Activated naive CD8-positive, alpha-beta T cell (primary cell): ENCODE results near the gene TEX22.
A peak's percentile ranks its signal among the peaks of the same experiment; 100 is the strongest.

ENCODE experiments used
- H3K27ac Mint-ChIP-seq: one replicate; pipeline ENCODE4 v1.8.0; 2021; ENCODE audit warnings: mixed read lengths
- H3K27me3 Mint-ChIP-seq: one replicate; pipeline ENCODE4 v1.8.0; 2021; ENCODE audit warnings: mixed read lengths
- H3K36me3 Mint-ChIP-seq: one replicate; pipeline ENCODE4 v1.8.0; 2021; ENCODE audit warnings: mixed read lengths
- H3K4me1 Mint-ChIP-seq: one replicate; pipeline ENCODE4 v1.8.0; 2021; ENCODE audit warnings: low read depth, mixed read lengths
- H3K4me3 Mint-ChIP-seq: one replicate; pipeline ENCODE4 v1.8.0; 2021; ENCODE audit warnings: mild to moderate bottlenecking, mixed read lengths
- H3K9me3 Mint-ChIP-seq: one replicate; pipeline ENCODE4 v1.8.0; 2021; ENCODE audit warnings: low read depth, mixed read lengths

Gene TEX22

GRCh38 chr14:105423488-105424195, 25.3 kb downstream of the TEX22 start:
- H3K36me3 Mint-ChIP-seq = peaks cover 8% of the 10 kb centered on the region
- peak overlapping the region; percentile 41 for H3K27ac Mint-ChIP-seq
- H3K27me3 Mint-ChIP-seq = no peaks in the 10 kb centered on the region
- H3K4me3 Mint-ChIP-seq = no peak overlapping the region
- peaks cover 23% of the 10 kb centered on the region for H3K4me1 Mint-ChIP-seq
- no peaks in the 10 kb centered on the region for H3K9me3 Mint-ChIP-seq

- Mint-ChIP-seq H3K4me1 (peaks cover 19% of the 10 kb centered on the region), H3K4me3 (no peak overlapping the region), H3K27ac (no peak overlapping the region), H3K36me3 (peaks cover 8% of the 10 kb centered on the region), H3K27me3 (no peaks in the 10 kb centered on the region), H3K9me3 (no peaks in the 10 kb centered on the region)
Measured at GRCh38 chr14:105424861-105425260, 26.5 kb downstream of the TEX22 start.

GRCh38 chr14:105425823-105426247, 27.5 kb downstream of the TEX22 start:
- Mint-ChIP-seq H3K27me3 (no peaks in the 10 kb centered on the region), H3K27ac (no peak overlapping the region), H3K36me3 (peaks cover 10% of the 10 kb centered on the region), H3K4me3 (no peak overlapping the region), H3K9me3 (no peaks in the 10 kb centered on the region), H3K4me1 (peaks cover 23% of the 10 kb centered on the region)

DNA sequence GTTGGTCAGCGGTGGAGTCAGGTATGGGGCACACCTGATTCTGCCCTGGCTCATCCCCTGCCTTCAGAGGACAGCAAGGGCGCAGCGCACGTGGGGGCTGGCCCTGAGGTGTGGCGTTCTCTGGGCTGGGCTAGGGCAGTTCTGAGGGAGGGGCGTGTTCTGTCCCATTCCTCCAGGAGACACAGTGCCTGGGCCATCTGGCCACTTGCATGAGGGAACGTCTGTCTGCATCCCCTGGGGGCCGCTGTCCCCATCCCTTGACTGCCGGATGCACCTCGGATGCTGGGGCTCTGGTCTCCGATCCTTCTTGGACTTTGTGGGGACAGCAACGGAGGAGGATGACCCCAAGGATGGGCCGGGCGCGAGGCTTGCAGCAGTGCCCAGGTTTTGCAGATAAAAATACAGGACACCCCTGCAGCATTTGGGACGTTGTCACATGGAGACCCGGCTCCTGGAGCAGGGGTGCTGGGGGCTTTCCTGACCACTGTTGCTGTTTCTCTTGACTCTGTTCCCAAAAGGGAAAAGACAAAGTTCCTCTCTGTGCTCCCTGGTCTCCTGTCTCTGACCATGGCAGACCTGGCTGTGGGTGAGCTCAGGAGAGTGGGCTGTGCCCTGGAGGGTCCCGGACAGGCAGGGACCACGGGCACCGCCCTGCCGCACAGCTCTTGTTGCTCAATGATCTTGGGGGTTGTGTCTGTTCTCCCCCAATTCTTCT, 28.2 kb downstream of the TEX22 start:
- no peaks in the 10 kb centered on the region for H3K27me3 Mint-ChIP-seq
- peaks cover 21% of the 10 kb centered on the region for H3K4me1 Mint-ChIP-seq
- H3K9me3 Mint-ChIP-seq = no peaks in the 10 kb centered on the region
- no peak overlapping the region for H3K27ac Mint-ChIP-seq
- H3K36me3 Mint-ChIP-seq = peaks cover 10% of the 10 kb centered on the region
- no peak overlapping the region for H3K4me3 Mint-ChIP-seq

- peak overlapping the region; percentile 54 for H3K27ac Mint-ChIP-seq
- peaks cover 10% of the 10 kb centered on the region for H3K36me3 Mint-ChIP-seq
- H3K9me3 Mint-ChIP-seq = no peaks in the 10 kb centered on the region
- H3K4me3 Mint-ChIP-seq = no peak overlapping the region
- peaks cover 15% of the 10 kb centered on the region for H3K4me1 Mint-ChIP-seq
- H3K27me3 Mint-ChIP-seq = no peaks in the 10 kb centered on the region
Measured at GRCh38 chr14:105427412-105427811, 29.1 kb downstream of the TEX22 start.

DNA sequence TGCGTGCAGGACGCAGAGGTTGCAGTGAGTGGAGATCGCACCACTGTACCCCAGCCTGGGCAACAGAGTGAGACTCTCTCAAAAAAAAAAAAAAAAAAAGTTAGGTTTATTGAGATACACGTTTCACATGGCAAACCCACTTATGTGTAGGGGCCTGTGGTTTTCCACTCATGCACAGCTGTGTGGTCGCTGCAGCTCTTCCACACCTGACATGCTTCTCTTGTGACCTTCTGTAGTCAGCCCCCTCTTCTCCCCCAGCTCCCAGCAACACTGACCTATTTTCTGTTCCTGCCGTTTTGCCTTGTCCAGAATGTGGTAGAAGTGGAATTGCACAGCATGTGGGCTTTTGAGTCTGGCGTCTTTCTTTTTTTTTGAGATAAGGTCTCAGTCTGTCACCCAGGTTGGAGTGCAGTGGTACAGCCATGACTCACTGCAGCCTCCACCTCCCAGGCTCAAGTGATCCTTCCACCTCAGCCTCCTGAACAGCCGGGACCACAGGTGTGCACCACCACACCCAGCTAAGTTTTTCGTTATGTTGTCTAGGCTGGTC, 29.7 kb downstream of the TEX22 start:
- no peaks in the 10 kb centered on the region for H3K27me3 Mint-ChIP-seq
- H3K36me3 Mint-ChIP-seq = peaks cover 10% of the 10 kb centered on the region
- no peak overlapping the region for H3K4me3 Mint-ChIP-seq
- H3K9me3 Mint-ChIP-seq = no peaks in the 10 kb centered on the region
- H3K27ac Mint-ChIP-seq = no peak overlapping the region
- peaks cover 13% of the 10 kb centered on the region for H3K4me1 Mint-ChIP-seq

- Mint-ChIP-seq H3K36me3 (peaks cover 10% of the 10 kb centered on the region), H3K27me3 (no peaks in the 10 kb centered on the region), H3K4me3 (no peak overlapping the region), H3K4me1 (peaks cover 15% of the 10 kb centered on the region), H3K27ac (no peak overlapping the region), H3K9me3 (no peaks in the 10 kb centered on the region)
Measured at GRCh38 chr14:105430042-105430441, 31.7 kb downstream of the TEX22 start.

DNA sequence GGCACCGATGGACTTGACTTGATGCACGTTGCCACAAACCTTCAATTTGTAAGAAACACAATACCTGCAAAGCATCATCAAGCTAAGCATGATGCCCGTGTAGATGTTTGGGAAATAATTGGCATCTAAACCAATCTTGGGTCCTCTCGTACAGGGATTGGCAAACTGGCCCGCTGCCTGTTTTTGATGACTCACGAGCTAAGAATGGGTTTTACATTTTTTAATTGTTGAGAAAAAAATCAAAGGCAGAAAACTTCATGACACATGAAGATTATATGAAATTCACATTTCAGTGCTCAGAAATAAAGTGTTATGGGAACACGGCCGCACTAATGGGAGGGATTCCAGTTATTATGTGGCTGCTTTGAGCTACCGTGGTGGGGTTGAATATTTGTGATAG, 32.2 kb downstream of the TEX22 start:
- peaks cover 10% of the 10 kb centered on the region for H3K36me3 Mint-ChIP-seq
- H3K27me3 Mint-ChIP-seq = no peaks in the 10 kb centered on the region
- H3K9me3 Mint-ChIP-seq = no peaks in the 10 kb centered on the region
- no peak overlapping the region for H3K4me3 Mint-ChIP-seq
- no peak overlapping the region for H3K27ac Mint-ChIP-seq
- peaks cover 17% of the 10 kb centered on the region for H3K4me1 Mint-ChIP-seq

DNA sequence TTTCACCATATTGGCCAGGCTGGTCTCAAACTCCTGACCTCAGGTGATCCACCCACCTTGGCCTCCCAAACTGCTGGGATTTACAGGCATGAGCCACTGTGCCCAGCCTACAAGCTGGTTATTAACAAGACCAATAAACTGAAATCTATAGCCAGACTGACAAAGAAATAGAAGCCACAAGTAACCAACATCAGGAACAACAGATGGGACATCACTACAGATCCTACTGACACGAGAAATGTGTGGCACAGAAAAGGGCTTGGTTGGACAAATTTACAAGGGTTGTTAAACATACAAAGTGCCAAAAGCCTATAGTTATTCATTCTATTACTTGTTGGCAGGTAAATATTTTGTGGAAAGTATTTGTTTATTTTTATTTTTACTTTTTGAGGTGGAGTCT, 32.9 kb downstream of the TEX22 start:
- Mint-ChIP-seq H3K4me3 (no peak overlapping the region), H3K9me3 (no peaks in the 10 kb centered on the region), H3K4me1 (peaks cover 20% of the 10 kb centered on the region), H3K27me3 (no peaks in the 10 kb centered on the region), H3K36me3 (peaks cover 10% of the 10 kb centered on the region), H3K27ac (no peak overlapping the region)

DNA sequence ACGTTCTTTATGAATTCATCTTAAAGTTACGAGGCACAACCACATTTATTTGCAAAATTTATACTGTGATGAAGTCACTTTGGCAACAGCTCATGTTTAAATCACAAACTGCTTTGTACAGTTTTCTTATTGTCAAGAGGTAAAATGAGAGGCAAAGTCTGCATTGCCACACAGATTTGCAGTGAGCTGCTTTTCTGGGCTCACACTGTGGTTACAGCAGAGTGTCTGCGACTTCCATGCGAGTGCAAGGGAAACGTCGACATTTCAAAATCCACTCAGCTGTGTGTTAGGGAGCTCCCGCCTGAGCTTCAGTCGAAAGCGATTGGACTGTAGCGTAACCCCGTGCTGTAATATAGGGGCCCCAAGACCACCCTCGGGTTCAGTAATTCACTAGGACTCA, 34.3 kb downstream of the TEX22 start:
- Mint-ChIP-seq H3K36me3 (peaks cover 2% of the 10 kb centered on the region), H3K9me3 (no peaks in the 10 kb centered on the region), H3K27ac (no peak overlapping the region), H3K4me3 (no peak overlapping the region), H3K4me1 (peaks cover 15% of the 10 kb centered on the region), H3K27me3 (no peaks in the 10 kb centered on the region)

- H3K4me3 Mint-ChIP-seq = no peak overlapping the region
- H3K36me3 Mint-ChIP-seq = peaks cover 2% of the 10 kb centered on the region
- no peak overlapping the region for H3K27ac Mint-ChIP-seq
- no peaks in the 10 kb centered on the region for H3K27me3 Mint-ChIP-seq
- H3K4me1 Mint-ChIP-seq = peaks cover 15% of the 10 kb centered on the region
- no peaks in the 10 kb centered on the region for H3K9me3 Mint-ChIP-seq
Measured at GRCh38 chr14:105433161-105433605, 34.8 kb downstream of the TEX22 start.

DNA sequence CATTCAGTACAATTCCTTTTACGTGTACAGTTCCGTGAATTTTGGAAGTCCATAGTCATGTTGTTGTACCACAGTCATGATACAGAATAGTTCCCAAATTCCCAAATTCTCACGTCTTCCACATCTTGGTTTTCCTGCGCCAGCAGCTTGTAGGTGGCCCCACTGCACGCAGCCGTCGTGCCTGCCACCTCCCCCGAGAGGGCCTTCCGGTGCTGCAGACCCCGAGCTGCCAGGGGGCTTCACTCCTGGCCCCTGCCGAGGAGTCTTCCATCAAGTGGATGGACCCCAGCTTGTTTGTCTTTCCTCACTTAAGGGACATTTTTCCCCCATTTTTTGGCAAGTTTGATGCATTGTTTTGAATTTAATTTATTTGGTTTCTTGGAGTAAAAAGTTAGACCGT, 38.1 kb downstream of the TEX22 start:
- Mint-ChIP-seq H3K4me3 (no peak overlapping the region), H3K9me3 (no peaks in the 10 kb centered on the region), H3K4me1 (peaks cover 13% of the 10 kb centered on the region), H3K36me3 (no peaks in the 10 kb centered on the region), H3K27ac (no peak overlapping the region), H3K27me3 (no peaks in the 10 kb centered on the region)

- peaks cover 15% of the 10 kb centered on the region for H3K4me1 Mint-ChIP-seq
- H3K27ac Mint-ChIP-seq = no peak overlapping the region
- no peaks in the 10 kb centered on the region for H3K9me3 Mint-ChIP-seq
- H3K4me3 Mint-ChIP-seq = no peak overlapping the region
- H3K27me3 Mint-ChIP-seq = no peaks in the 10 kb centered on the region
- H3K36me3 Mint-ChIP-seq = peaks cover 2% of the 10 kb centered on the region
Measured at GRCh38 chr14:105436891-105437722, 38.8 kb downstream of the TEX22 start.

GRCh38 chr14:105437723-105438500, 39.6 kb downstream of the TEX22 start:
- Mint-ChIP-seq H3K4me1 (peaks cover 15% of the 10 kb centered on the region), H3K36me3 (peaks cover 2% of the 10 kb centered on the region), H3K4me3 (no peak overlapping the region), H3K27me3 (no peaks in the 10 kb centered on the region), H3K27ac (no peak overlapping the region), H3K9me3 (no peaks in the 10 kb centered on the region)
